ENCODE measurements around the gene PDE4D.

Gene PDE4D

GRCh38 chr5:59089767-59090166 is 803.8 kb downstream of the PDE4D start:
- H3K4me3 ChIP-seq (ENCODE audit: low read length), result no peak overlapping the region
- H3K9ac ChIP-seq (ENCODE audit: low read length), result no peak overlapping the region
- no peaks in the 10 kb centered on the region for H3K9me3 ChIP-seq (ENCODE audit: control insufficient read depth, low read length)
- H3K27me3 ChIP-seq (ENCODE audit: control insufficient read depth, insufficient read depth, low read length), result no peaks in the 10 kb centered on the region
- H3K4me1 ChIP-seq (ENCODE audit: control insufficient read depth, insufficient read depth, low read length), result no peaks in the 10 kb centered on the region
- no peaks in the 10 kb centered on the region for H3K36me3 ChIP-seq (ENCODE audit: control insufficient read depth, insufficient read depth, low read length)

GRCh38 chr5:59088546-59088945 is 805.0 kb downstream of the PDE4D start:
- Histone ChIP-seq H3K4me3 (ENCODE audit: low read length) (no peak overlapping the region), H3K4me1 (ENCODE audit: control insufficient read depth, insufficient read depth, low read length) (no peaks in the 10 kb centered on the region), H3K36me3 (ENCODE audit: control insufficient read depth, insufficient read depth, low read length) (no peaks in the 10 kb centered on the region), H3K9me3 (ENCODE audit: control insufficient read depth, low read length) (no peaks in the 10 kb centered on the region), H3K27me3 (ENCODE audit: control insufficient read depth, insufficient read depth, low read length) (no peaks in the 10 kb centered on the region), H3K9ac (ENCODE audit: low read length) (no peak overlapping the region)

GRCh38 chr5:59086024-59086423 is 807.5 kb downstream of the PDE4D start:
- Histone ChIP-seq H3K9ac (ENCODE audit: low read length) (no peak overlapping the region), H3K9me3 (ENCODE audit: control insufficient read depth, low read length) (no peaks in the 10 kb centered on the region), H3K36me3 (ENCODE audit: control insufficient read depth, insufficient read depth, low read length) (no peaks in the 10 kb centered on the region), H3K27me3 (ENCODE audit: control insufficient read depth, insufficient read depth, low read length) (no peaks in the 10 kb centered on the region), H3K4me1 (ENCODE audit: control insufficient read depth, insufficient read depth, low read length) (no peaks in the 10 kb centered on the region), H3K4me3 (ENCODE audit: low read length) (no peak overlapping the region)

DNA sequence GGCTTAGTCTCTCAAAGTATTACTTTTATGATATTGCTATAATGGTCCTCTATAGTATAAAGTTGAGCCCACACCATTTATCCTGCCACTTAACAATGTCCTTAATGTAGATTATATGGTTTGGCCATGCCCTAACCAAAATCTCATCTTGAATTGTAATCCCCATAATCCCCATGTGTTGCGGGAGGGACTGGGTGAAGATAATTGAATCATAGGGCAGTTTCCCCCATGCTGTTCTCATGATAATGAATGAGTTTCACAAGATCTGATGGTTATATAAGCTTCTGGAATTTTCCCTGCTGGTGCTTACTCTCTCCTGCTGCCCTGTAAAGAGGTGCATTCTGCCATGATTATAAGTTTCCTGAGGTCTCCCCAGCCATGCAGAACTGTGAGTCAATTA is 811.8 kb downstream of the PDE4D start:
- no peaks in the 10 kb centered on the region for H3K36me3 ChIP-seq (ENCODE audit: control insufficient read depth, insufficient read depth, low read length)
- no peaks in the 10 kb centered on the region for H3K9me3 ChIP-seq (ENCODE audit: control insufficient read depth, low read length)
- no peak overlapping the region for H3K9ac ChIP-seq (ENCODE audit: low read length)
- H3K4me1 ChIP-seq (ENCODE audit: control insufficient read depth, insufficient read depth, low read length), result no peaks in the 10 kb centered on the region
- no peak overlapping the region for H3K4me3 ChIP-seq (ENCODE audit: low read length)
- H3K27me3 ChIP-seq (ENCODE audit: control insufficient read depth, insufficient read depth, low read length), result no peaks in the 10 kb centered on the region

DNA sequence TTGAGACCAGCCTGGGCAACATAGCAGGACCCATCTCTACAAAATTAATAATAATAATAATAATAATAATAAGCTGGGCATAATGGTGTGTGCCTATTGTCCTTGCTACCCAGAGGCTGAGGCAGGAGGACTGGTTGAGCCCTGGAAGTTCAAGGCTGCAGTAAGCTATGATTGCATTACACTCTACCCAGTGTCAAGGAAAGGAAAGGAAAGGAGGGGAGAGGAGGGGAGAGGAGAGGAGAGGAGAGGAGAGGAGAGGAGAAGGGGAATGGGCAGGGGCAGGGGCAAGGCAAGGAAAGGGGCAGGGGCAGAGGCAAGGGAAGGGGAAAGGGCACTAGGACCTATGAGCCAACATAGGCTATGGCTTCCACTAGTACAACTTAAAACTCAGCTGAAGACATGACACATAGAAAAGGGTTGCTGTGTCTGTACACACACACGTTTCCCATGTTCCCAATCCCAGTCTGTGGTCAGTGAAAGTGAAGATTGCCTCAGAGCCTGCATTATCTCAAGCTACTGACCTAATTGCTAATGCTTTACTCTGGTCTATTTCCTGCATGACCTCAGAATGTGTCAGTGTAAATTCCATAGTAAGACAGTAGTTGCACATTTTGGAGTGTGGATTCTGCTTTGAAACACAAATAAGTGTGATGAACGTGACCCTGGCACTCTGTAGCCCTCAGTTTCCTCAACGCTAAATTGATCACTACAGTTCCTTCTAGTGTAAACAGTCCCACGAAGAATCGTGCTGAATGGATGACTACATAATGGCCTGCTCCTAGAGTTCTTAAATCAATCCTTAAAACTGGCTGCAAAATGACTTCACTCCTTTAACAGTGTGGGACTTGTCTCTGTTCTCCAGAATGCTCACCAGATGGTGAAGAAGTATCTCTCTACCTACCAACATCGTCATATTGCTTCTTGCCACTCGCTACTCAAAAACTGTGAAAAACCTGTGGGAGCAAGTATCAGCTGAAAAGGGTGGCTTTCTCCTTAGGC is 813.6 kb downstream of the PDE4D start:
- Histone ChIP-seq H3K4me3 (ENCODE audit: low read length) (no peak overlapping the region), H3K4me1 (ENCODE audit: control insufficient read depth, insufficient read depth, low read length) (no peaks in the 10 kb centered on the region), H3K9me3 (ENCODE audit: control insufficient read depth, low read length) (no peaks in the 10 kb centered on the region), H3K36me3 (ENCODE audit: control insufficient read depth, insufficient read depth, low read length) (no peaks in the 10 kb centered on the region), H3K9ac (ENCODE audit: low read length) (no peak overlapping the region), H3K27me3 (ENCODE audit: control insufficient read depth, insufficient read depth, low read length) (no peaks in the 10 kb centered on the region)

GRCh38 chr5:59071755-59072549 is 821.6 kb downstream of the PDE4D start:
- Histone ChIP-seq H3K4me3 (ENCODE audit: low read length) (no peak overlapping the region), H3K4me1 (ENCODE audit: control insufficient read depth, insufficient read depth, low read length) (no peaks in the 10 kb centered on the region), H3K9ac (ENCODE audit: low read length) (no peak overlapping the region), H3K36me3 (ENCODE audit: control insufficient read depth, insufficient read depth, low read length) (no peaks in the 10 kb centered on the region), H3K9me3 (ENCODE audit: control insufficient read depth, low read length) (no peaks in the 10 kb centered on the region), H3K27me3 (ENCODE audit: control insufficient read depth, insufficient read depth, low read length) (no peaks in the 10 kb centered on the region)

- H3K9ac ChIP-seq (ENCODE audit: low read length), result no peak overlapping the region
- no peaks in the 10 kb centered on the region for H3K36me3 ChIP-seq (ENCODE audit: control insufficient read depth, insufficient read depth, low read length)
- peaks cover 5% of the 10 kb centered on the region for H3K4me1 ChIP-seq (ENCODE audit: control insufficient read depth, insufficient read depth, low read length)
- H3K27me3 ChIP-seq (ENCODE audit: control insufficient read depth, insufficient read depth, low read length), result no peaks in the 10 kb centered on the region
- H3K9me3 ChIP-seq (ENCODE audit: control insufficient read depth, low read length), result no peaks in the 10 kb centered on the region
- no peak overlapping the region for H3K4me3 ChIP-seq (ENCODE audit: low read length)
Observed at GRCh38 chr5:59069438-59070079, 824.0 kb downstream of the PDE4D start.

- Histone ChIP-seq H3K9me3 (ENCODE audit: control insufficient read depth, low read length) (no peaks in the 10 kb centered on the region), H3K36me3 (ENCODE audit: control insufficient read depth, insufficient read depth, low read length) (no peaks in the 10 kb centered on the region), H3K4me3 (ENCODE audit: low read length) (no peak overlapping the region), H3K9ac (ENCODE audit: low read length) (no peak overlapping the region), H3K27me3 (ENCODE audit: control insufficient read depth, insufficient read depth, low read length) (no peaks in the 10 kb centered on the region), H3K4me1 (ENCODE audit: control insufficient read depth, insufficient read depth, low read length) (peaks cover 8% of the 10 kb centered on the region)
Observed at GRCh38 chr5:59067956-59068656, 825.4 kb downstream of the PDE4D start.

DNA sequence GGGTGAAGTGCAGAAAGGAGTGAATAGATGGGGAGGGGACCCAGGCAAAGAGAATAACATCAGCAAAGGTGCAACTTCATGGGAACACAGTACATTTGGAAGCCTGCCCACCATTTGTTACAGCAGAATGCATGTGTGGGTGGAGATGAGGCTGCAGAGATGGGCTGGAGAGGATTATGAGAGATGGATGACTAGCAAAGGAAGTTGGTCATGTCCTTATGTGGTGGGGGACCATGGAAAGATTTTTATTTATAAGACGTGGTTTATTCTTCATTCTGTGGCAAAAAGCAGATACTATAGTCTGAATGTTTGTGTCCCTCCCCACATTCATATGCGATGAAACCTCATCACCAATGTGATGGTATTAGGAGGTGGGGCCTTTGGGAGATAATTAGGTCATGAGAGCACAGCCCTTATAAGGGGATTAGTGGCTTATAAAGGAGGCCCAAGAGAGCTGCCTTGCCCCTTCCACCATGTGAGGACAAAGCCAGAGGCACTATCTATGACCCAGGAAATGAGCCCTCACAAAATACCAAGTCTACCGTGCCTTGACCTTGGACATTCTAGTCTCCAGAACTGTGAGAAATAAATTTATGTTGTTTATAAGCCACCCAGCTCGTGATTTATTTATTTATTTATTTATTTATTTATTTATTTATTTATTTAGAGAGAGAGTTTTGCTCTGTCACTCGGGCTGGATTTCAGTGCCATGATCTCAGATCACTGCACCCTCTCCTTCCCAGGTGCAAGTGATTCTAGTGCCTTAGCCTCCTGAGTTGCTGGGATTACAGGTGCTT is 827.0 kb downstream of the PDE4D start:
- peaks cover 11% of the 10 kb centered on the region for H3K4me1 ChIP-seq (ENCODE audit: control insufficient read depth, insufficient read depth, low read length)

GRCh38 chr5:59065554-59065953 is 828.0 kb downstream of the PDE4D start:
- Histone ChIP-seq H3K4me3 (ENCODE audit: low read length) (no peak overlapping the region), H3K27me3 (ENCODE audit: control insufficient read depth, insufficient read depth, low read length) (no peaks in the 10 kb centered on the region), H3K4me1 (ENCODE audit: control insufficient read depth, insufficient read depth, low read length) (peaks cover 11% of the 10 kb centered on the region)

More for the DNA sequence above, 827.0 kb downstream of the PDE4D start:
- no peak overlapping the region for H3K4me3 ChIP-seq (ENCODE audit: low read length)
- H3K27me3 ChIP-seq (ENCODE audit: control insufficient read depth, insufficient read depth, low read length), result no peaks in the 10 kb centered on the region
- H3K9ac ChIP-seq (ENCODE audit: low read length), result no peak overlapping the region
- no peaks in the 10 kb centered on the region for H3K36me3 ChIP-seq (ENCODE audit: control insufficient read depth, insufficient read depth, low read length)
- no peaks in the 10 kb centered on the region for H3K9me3 ChIP-seq (ENCODE audit: control insufficient read depth, low read length)

GRCh38 chr5:59064293-59064692 is 829.2 kb downstream of the PDE4D start:
- Histone ChIP-seq H3K4me1 (ENCODE audit: control insufficient read depth, insufficient read depth, low read length) (peaks cover 11% of the 10 kb centered on the region), H3K9me3 (ENCODE audit: control insufficient read depth, low read length) (no peaks in the 10 kb centered on the region), H3K4me3 (ENCODE audit: low read length) (no peak overlapping the region), H3K9ac (ENCODE audit: low read length) (no peak overlapping the region), H3K27me3 (ENCODE audit: control insufficient read depth, insufficient read depth, low read length) (no peaks in the 10 kb centered on the region), H3K36me3 (ENCODE audit: control insufficient read depth, insufficient read depth, low read length) (peaks cover 4% of the 10 kb centered on the region)

More at GRCh38 chr5:59065554-59065953, 828.0 kb downstream of the PDE4D start:
- Histone ChIP-seq H3K9ac (ENCODE audit: low read length) (no peak overlapping the region), H3K9me3 (ENCODE audit: control insufficient read depth, low read length) (no peaks in the 10 kb centered on the region), H3K36me3 (ENCODE audit: control insufficient read depth, insufficient read depth, low read length) (peaks cover 4% of the 10 kb centered on the region)

Data from mucosa of stomach (tissue), 1 donor.